CD4-positive, alpha-beta T cell treated with Interleukin-1 beta for 1 hour (primary cell): ENCODE measurements around the gene USP34.

Experiments
- DNase-seq, 2 donors: peaks; one replicate each; pipeline ENCODE4 v3.0.0-alpha.2; 2020 to 2022

Gene USP34

DNA sequence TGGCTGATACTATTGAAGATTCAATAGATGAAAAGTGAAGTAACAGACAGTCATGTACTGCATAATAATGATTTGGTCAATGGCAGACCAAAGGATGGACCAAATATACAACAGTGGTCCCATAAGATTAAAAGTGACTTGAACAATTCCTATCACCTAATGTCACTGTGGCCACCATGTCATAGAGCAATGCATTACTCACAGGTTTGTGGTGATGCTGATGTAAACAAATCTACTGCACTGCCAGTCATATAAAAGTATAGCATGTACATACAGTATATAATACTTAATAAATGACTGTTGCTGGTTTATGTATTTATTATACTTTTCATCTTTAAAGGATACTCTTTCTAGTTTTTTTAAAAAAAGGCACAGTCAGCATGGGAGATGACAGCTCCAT, 99.9 kb downstream of the USP34 start:
- no peak for DNase-seq

DNA sequence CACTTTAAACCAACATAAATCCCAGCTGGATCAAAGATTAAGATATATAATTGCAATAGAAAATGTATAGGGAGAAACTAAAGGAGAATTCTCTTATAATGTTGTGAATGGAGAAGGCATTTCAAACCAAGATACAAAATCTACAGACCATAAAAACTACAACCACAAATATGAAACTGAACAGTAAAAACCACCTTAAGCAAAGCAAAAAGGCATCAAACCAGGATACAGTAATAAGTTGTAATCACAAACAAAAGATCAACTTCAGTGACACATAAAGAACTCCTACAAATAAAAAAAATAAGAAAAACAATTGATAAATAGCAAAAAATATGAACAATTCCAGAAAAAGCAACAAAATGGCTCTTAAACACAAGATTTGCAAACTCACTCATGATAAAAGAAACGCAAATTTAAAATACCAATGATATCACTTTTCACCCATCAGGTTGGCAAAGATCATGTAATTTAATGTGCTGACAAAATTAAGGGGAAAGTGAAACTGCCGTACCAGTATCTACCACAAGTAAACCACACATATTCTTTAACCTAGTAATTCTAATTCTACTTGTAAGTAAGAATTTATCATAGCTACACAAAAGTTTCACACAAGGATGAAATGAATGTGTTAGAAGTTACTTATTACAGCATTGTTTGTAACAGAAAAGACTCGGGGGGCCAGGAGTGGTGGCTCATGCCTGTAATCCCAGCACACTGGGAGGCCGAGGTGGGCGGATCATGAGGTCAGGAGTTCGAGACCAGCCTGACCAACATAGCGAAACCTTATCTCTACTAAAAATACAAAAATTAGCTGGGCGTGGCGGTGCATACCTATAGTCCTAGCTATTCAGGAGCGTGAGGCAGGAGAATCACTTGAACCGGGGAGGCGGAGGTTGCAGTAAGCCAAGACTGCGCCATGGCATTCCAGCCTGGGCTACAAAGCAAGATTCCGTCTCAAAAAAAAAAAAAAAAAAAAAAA, 101.9 kb downstream of the USP34 start:
- peak in 1 of 2 donors; percentile 17 for DNase-seq

- DNase-seq, result no peak
Measured at GRCh38 chr2:61367177-61367576, 103.7 kb downstream of the USP34 start.

GRCh38 chr2:61363580-61363979, 107.3 kb downstream of the USP34 start:
- no peak for DNase-seq

DNA sequence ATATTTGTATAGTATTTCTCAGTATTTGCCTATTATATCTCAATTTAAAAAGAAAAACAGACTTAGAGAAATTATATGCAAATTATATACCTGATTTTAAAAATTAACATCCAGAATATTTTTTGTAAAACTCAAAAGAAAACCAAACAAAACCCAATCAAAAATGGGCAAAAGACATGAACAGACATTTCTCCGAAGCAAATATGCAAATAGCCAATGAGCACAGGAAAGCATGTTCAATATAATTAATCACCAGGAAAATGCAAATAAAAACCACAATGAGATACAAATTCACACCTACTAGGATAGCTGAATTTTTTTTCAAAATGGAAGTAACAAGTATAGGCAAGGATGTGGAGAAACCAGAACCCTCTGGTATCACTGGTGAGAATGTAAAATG, 108.0 kb downstream of the USP34 start:
- no peak for DNase-seq

DNA sequence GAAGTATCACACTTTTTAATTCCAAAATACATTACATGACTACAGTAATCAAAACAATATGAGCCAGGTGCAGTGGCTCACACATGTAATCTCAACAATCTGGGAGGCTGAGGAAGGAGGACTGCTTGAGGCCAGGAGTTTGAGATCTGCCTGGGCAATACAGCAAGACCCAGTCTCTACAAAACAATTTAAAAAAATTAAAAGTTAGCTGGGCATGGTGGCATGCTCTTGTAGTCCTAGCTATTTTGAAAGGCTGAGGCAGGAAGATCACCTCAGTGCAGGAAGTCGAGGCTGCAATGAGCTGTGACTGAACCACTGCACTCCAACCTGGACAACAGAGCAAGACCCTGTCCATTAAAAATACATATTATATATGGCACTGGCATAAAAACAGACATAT, 109.8 kb downstream of the USP34 start:
- DNase-seq, result no peak

DNA sequence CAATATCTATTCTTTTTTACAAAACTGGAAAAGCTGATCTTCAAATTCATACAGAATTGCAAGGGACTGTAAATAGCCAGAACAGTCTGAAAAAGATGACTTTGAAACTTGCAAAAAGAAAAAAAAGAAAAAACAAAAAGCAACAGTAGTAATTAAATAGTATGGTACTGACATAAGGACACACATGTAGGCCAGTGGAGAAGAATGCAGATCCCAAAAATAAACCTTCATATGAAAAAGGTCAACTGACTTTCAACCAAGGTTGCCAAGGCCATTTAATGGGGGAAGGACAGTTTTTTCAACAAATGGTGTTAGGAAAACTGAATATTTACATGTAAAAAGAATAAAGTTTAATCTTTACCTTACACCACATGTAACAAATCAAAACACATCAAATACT, 111.8 kb downstream of the USP34 start:
- no peak for DNase-seq

DNA sequence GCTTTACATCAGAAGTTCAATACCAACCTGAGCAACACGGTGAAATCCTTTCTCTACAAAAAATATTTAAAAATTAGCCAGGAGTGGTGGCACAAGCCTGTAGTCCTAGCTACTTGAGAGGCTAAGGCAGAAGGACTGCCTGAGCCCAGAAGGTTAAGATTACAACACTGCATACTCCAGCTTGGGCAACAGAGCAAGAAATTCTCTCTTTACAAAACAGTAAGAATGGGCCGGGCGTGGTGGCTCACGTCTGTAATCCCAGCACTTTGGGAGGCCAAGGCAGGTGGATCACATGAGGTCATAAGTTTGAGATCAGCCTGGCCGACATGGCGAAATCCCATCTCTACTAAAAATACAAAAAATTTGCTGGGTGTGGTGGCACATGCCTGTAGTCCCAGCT, 113.2 kb downstream of the USP34 start:
- DNase-seq, result no peak

DNA sequence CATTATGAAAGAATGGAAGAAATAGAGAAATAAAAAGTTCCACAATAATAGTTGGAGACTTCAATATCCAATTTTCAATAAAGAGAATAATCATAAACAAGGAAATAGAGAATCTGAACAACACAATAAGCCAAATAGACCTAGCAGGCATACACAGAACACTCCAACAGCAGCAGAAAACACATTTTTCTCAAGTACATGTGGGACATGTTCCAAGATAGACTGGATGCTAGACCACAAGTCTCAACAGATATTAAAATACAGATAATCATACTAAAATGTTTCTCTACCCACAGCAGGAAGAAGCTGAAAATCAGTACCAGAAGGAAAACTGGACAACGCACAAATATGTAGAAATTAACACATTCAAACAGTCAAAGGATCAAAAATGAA, 113.9 kb downstream of the USP34 start:
- DNase-seq, result no peak

GRCh38 chr2:61356261-61356957, 114.5 kb downstream of the USP34 start:
- DNase-seq, result no peak

DNA sequence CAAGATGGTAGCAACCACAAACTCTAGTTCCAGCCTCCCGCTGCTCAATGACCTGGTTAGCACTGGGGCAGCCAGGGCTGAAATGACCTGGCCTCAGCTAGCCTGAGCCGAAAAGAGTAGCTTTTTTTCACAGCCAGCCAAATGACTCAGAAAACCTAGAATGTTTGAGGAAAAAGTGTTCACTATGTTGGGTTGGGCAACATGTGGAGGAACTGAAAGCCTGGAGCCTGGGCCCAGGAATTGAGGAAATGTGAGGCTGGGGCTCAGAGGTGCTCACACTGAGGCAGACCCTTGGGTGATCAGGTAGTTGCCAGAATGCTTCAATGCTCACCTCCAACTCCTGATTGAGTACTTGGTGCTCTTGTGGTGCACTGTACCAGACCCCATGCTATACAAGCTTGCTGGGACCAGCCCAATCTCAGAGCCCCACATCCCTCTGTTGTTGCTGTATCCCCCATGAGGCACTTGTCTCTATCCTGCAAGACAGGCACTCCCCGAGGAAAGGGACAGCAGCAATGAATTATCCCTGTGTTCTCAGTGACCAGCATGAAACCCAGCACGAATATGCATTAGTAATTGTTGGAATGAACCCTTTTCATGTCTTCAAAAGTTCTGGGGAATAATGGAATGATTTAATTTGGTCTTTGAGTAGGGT, 116.2 kb downstream of the USP34 start:
- no peak for DNase-seq

- DNase-seq, result no peak
Measured at GRCh38 chr2:61353909-61354308, 117.0 kb downstream of the USP34 start.

DNA sequence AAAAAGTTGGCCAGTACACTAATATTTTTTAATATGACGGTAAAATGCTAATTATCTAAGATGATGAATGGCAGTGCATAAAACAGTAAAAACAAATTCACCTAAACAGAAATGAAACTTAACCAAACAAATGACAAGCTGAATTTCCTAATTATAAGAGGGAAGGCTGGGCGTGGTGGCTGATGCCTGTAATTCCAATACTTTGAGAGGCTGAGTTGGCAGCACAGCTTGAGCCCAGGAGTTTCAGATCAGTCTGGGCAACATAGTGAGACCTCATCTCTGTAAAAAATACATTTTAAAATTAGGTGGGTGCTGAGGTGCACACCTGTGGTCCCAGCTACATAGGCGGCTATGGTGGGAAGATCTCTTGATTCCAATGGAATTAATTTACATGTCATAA, 120.1 kb downstream of the USP34 start:
- DNase-seq, result no peak

GRCh38 chr2:61343141-61343540, 127.7 kb downstream of the USP34 start:
- DNase-seq, result no peak

DNA sequence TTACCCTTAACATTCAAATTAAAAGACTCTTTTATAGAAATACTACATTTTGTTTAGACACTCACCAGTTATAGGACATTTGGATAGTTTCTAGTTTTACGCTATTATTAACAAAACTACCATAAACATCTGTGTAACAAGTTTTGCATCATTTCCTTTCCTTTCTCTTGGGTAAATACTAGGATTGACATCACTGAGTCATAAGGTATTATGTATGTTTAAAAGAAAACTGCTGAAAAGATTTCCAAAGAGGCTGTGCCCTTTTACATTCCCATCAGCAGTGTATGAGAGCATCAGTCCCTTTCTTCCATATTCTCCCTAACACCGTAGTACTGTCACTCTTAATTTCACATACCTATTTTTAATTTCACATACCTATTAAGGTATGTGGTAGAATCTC, 130.6 kb downstream of the USP34 start:
- no peak for DNase-seq

- no peak for DNase-seq
Measured at GRCh38 chr2:61338447-61338846, 132.4 kb downstream of the USP34 start.

DNA sequence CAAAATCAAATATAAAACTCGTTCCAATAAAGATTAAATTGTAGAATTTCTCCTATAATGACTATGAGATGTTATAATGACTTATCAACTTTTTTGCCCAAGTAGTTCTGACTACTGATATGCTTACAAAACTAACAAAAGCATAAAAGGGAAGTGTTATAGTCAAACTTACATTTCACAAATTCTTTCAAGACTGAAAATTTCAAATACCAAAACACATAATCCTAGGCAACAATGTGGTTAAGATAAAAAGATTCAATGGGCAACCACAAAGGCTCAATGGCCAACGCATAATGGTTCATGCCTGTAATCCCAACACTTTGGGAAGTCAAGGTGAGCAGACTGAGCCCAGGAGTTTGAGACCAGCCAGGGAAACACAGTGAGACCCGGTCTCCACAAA, 135.7 kb downstream of the USP34 start:
- no peak for DNase-seq

GRCh38 chr2:61334466-61334865, 136.4 kb downstream of the USP34 start:
- DNase-seq, result no peak

DNA sequence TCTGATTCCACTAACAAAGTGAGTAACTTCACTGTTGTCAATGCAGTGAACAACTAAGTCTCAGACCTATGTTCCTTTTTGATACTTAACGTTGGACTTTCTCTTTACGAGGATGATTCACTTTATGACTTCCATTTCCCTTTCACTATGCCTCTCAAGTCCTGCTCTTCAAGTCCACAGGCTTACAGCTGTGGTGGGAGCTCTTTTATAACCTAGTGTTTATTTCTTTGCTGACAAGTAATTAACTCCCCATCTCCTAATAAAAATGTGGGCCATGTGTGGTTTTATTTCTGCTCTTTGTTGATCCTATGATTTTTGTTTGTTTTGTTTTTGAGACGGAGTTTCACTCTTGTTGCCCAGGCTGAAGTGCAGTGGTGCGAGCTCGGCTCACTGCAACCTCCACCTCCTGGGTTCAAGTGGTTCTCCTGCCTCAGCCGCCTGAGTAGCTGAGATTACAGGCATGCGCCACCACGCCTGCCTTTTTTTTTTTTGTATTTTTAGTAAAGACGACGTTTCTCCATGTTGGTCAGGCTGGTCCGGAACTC, 142.1 kb downstream of the USP34 start:
- no peak for DNase-seq

DNA sequence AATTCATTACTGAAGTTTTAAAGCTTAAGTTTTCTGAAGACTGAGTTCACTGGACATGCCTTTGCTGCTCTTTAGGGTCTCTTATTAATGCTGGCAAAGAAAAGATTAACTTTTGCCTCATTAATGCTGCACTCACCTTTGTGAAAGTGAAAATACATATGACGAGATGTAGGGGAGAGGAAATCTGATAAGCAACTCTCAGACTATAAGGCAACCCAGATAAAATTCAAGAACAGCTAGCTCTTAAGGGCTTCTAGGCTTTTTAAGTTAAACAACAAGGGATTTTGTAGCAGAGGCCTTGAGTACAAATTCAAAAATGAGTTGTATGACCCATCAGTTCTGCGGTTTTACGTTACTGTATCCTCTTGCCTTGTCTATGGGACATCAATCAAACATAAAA, 143.7 kb downstream of the USP34 start:
- DNase-seq, result no peak

DNA sequence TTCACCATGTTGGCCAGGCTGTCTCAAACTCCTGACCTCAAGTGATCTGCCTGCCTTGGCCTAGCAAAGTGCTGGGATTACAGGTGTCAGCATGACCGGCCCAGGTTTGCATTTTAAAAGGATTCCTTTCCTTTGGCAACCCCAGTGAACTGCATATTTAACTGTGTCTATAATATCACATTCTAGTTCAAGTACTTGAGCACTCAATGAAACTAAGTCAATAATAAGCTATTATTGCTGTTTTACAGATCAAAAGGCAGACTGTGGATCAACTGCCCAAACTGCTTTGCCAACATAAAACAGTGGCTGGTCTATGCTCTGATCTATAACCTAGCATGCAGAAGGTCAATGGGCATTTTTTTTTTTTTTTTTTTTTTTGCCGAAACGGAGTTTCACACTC, 144.5 kb downstream of the USP34 start:
- no peak for DNase-seq

DNA sequence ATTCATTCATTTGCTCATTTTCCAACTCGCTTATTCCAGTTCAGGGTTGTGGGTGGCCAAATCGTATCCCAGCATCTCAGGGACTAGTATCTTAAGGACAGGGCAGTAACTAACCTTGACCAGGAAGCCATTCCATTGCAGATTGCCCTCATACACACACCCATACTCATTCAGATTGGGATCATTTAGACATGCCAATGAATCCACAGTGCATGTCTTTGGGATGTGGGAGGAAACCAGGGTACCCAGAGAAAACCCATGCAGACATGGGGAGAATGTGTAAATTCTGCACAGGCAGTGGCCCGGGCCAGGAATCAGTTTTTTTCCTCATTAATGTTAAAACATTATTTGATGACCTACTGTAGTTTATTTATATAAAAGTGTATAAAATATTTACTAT, 150.7 kb downstream of the USP34 start:
- DNase-seq, result no peak

DNA sequence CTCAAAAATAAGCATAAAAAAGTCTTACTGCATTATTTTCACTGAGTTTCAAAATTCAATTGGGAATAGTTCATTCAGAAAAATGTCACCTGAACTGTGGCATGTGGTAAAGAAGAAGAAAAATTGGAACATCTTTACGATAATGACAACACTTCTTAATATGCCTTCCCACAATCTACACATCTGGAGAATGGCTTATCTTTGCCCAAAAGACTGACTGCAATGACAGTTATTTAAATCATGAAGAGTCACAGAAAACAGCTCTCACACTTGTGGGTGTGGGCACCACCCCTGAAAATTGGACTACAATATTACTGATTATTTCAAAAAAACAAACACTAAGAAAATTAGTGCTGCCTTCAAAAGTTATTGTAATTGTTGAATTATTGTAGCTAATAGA, 152.3 kb downstream of the USP34 start:
- no peak for DNase-seq

GRCh38 chr2:61295981-61296380, 174.9 kb downstream of the USP34 start:
- DNase-seq, result no peak
